ENCODE data around the gene SLC25A15.

SLC25A15 gene

DNA sequence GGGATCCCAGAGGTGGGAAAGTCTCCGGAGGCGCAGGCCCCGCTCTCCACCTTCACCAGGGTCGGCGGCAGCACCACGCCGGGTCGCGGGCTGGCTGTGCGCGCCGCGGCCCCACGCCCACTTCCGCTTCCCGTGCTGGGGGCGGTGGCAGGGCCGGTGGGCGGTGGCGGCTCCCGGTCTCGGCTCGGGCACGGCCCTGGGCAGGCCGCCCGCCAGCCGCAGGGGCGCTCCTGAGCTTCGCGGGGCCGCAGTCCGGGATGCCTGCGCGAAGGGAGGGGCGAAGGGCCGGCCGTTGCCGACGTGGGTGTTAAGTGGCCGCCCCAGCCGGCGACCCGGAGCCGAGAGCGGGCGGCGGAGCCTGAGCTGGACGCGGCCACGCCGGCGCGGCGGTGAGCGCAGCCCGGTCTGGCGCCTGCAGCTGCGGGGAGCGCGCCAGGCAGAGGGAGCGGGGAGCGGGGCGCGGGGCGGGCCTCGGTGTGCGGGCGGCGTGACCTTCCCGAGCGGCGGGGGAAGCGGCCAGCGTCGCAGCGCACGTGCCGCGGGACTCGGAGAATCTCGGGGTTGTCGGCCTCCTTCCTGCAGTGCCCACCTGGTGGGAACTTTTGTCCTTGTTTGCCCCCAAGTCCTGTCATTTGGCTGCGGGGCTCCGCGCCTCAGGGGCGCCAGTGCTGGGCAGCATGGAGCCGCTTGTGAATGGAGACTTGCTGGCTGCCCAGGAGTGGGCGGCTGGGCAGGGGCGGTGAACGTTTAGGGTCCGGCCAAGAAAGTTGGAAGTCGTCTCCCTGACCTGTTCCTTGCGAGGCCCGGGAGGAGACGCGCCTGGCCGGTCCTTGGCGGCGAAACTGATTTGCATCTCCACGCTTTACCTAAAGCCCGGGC is at the start of gene SLC25A15:
Gene SLC25A15 (plus strand): TSS at position 337 of the 879 bp plus-strand sequence. CDS start 3,616 bp downstream, outside the sequence.
- DNase-seq: peak; percentile 85

DNA sequence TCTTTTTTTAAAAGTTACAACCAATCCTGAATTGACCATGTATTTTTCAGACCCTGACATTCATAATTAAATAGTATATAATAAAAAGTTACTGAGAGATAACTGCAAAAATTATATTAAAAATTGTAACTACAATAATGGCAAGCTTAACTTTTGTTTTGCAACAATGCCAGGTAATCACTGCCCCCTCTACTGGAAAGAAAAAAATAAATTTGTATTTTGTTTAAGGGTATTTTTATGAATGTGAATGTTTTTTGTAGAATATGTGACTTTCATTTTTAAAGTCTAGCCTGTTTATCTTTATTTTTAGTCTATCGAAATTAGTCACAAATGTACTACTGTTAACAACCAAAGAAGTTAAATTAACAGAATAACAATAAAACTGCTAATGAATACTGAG is 40.1 kb upstream of the SLC25A15 start:
- no peak for DNase-seq

DNA sequence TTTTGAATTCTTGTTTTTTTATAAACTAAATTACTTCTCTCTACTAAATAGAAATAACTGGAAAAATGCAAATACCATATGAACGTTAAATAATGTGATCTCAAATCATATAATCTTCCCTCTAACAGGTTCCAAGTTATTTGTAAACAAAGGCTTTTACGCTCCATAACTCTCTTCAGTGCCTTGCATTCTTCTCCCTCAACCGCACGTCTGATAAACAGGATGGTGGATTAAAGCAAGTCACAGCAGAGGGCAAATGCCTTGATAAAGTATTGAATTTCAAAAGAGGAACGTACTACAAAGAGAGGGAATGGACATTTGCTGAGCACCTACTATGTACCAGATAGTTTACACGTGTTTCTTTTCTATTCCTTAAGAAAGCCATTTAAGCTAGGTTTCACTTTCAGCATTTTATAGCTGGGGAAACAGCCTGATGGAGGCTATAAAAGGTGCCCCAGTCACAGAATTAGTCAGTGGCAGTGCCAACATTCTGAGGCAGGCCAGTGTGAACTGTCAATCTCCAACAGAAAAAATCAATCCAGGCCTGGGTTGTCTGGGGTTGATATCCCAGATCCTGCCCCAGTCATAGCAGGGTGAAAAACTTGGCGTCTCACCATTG is 34.2 kb upstream of the SLC25A15 start:
- no peak for DNase-seq

DNA sequence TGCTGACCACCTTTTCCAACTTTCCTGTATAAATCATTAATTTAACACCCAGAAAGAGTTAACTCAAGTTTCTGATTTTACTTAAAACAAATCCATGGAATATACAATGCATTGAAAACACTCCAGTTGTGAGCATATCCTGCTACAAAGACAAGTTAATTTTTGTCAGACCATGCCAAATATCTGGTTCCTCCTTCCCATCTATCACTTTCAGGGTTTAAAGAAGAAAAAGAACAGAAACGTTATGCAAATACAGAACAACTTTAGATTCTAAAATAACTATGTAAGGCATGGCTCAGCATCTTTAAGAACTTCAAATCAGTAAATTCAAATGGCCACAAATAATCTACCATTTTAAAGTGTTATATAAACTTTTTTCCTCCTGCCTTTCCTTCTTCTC is 33.4 kb upstream of the SLC25A15 start:
- DNase-seq: no peak

DNA sequence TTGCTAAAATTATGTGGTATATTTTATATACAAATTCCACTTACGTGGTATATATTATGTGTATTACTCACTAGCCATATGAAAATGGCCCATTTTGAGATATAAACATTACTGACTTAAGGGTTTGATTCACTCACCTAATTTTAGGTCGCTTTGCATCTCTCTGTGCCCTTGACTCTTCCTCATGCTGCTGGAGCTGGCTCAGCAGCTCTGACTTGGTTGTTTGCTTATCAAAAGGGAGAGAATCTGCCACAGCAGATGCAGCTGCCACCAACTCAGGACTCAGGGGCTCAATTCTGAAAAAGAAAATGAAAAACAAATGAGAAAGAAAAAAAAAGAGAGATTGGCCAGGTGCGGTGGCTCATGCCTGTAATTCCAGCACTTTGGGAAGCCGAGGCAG is 30.6 kb upstream of the SLC25A15 start:
- DNase-seq: no peak

DNA sequence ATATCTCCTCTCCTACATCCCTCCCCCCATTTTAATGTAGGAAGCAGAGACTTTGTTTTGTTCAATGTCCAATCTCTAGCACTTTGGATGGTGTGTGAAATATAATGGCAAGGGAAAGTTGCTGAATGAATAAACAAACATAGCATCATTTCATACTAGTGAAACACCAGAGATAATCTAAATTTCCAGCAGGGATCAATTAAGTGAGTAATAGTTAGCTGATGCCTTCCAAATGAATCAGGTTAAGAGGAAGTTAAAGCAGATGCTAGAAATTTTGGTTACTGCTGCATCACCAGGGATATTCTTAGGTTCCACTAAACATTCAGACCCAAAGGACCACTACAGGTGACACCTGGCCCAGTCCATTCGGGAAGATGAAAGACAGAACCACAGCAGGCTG is 26.6 kb upstream of the SLC25A15 start:
- DNase-seq: no peak

DNA sequence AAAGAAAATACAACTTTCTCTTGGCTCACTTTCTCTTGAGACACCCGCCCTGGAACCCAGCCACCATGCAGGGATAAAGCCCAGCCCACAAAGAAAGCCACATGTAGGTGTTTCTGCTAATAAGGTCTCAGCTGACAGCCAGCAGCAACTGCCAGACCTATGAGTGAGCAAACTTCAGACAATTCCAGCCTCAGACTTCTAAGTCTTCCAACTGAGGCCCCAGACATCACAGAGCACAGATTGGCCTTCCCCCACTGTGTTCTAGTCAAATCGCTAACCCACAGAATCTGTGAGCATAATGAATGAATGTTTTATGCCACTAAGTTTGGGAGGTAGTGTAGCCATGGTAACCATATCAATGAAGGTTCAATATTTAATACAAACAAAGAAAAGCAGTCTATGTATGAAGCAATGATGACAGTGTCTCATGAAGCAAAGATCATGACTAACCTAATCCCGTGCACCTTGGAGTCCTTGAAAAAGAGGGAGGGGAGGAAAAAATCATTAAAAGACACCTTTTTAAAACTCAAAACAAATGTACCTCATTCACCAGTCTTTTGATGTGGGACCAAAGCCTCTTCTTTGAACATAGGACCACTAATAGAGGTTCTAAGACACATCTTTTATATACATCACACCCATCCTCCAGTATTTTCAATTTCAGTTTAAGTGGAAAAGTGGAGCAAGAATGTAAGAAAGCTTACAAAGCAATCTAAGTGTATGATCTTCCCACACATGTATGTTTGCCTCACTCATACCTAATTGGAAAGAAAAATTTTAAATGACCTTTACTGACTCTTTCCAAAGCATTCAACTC is 24.6 kb upstream of the SLC25A15 start:
- DNase-seq: no peak

DNA sequence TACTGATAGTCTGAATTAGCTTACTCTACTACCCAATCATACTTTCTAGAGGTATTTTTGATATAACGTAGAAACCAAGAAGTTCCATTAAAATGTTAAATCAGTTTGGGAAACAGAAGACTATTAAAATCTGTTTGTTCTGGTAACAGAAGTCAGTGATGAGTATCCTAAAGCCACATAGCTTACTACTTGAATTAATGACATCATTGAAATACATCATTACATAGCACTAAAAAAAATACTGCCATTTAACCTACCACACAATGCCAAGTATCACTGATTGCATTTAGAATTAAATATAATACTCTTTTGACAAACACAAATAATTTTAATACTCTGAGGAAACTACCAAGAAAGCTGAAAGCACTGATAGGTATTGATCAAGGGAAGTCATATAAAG is 23.8 kb upstream of the SLC25A15 start:
- no peak for DNase-seq

DNA sequence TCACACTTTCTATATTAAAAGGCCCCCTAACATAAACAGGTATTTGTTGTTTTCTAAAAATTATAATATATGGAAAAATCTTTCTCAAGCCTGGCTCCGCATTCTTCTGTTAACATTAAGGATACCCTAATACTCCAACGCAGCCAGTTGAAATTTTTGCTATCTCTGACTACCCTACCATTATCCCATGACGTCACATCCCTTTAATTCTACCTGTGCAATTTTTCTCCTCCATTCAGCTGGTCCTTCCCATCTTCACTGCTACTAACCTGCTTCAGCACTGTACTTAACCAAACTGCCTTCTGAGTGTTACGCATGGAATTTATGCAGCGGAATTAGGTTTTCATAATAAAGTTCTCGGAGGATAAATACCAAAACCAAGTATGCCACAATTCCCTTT is 19.4 kb upstream of the SLC25A15 start:
- no peak for DNase-seq

DNA sequence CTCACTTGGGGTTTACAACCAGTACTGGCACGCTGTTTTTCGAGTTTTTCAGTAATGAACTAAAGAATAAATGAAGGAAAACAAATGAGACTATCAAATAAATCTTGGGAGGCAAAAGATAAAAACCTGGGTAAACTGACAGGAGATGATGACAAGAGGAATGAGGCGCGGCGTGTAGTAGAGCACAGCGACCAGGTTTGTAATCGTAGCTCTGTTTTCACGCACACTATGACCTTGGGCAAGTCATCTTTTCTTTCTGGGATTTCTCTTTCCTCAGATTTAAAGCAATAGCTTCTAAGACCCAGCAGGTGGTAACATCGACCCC is 18.8 kb upstream of the SLC25A15 start:
- no peak for DNase-seq

DNA sequence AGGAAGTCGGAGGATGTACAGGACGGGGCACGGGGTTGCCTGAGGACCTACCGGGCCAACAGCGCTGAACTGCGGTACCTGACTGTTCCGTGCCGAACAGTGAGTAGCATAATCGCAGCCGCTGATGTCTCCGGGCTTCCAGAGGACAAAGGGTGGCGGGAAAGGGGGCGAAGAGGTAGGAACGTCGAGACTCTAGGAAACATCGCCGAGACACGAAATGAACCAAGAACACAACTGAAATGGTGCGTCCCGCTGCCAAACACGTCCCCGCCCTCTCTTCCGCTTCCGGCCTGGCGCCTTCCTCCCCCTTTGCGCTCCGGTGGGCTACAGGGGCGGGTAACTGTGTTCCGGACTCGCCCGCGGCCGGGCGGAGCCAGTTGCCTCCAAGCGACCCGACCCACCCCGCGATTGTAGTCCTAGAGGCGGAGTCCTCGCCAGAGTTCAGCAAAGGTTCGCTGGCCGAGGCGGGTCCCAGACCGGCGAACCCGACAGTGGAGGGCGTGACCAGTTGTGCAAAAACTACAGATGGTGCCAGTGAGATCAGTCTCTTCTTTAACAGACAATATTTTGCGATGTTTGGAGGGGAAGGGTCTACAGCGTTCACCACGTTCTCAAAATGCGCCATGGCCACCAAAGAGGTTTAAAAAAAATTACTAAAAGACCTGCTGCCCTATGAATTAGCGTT is 18.3 kb upstream of the SLC25A15 start, which contains the start of gene MRPS31:
Gene MRPS31 (minus strand): TSS at position 257 of the 685 bp plus-strand sequence. CDS start 54 bp downstream, at position 203.
- DNase-seq: peak; percentile 97

DNA sequence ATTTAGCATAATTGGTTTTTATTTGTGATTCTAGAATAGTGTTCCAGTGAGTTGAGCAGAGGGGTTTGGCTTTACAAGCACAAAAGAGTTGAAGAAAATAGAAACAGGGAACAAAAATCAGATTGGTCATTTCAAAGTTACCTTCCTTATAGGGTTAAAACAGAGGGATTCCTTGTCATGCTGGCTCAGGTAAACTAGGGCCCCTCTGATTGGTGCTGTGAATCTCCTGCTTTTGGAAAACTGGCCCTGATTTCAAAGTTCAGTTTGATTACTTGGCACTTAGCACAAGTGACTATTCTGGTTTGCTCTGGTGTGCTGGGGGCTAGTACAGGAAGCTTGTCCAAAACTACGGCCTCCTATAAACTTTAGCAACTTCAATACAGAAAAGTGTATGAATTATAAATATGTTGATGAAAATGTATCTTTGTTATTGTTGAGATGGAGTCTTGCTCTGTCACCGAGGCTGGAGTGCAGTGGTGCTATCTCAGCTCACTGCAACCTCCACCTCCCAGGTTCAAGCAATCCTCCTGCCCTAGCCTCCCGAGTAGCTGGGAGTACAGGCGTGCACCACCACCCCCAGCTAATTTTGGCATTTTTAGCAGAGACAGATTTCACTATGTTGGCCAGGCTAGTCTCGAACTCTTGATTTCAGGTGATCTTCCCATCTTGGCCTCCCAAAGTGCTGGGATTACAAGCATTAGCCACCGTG is 16.5 kb upstream of the SLC25A15 start:
- DNase-seq: no peak

DNA sequence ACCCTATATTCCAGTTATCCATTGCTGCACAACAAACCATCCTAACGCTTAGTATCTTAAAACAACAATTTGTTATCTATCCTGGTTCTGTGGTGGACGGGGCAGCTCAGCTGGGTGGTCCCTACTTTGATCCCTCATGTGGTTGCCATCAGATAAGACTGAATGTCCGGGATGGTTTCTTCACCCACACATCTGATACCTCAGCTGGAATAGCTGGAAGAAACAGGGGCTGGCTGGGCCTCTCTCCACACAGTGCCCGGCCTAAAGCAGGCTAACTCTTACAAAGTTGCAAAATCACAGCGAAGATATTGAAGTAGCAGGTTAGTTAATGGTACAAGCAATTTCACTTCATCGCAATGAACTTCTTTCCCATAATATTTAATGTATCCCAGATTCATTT is 14.7 kb upstream of the SLC25A15 start:
- no peak for DNase-seq

DNA sequence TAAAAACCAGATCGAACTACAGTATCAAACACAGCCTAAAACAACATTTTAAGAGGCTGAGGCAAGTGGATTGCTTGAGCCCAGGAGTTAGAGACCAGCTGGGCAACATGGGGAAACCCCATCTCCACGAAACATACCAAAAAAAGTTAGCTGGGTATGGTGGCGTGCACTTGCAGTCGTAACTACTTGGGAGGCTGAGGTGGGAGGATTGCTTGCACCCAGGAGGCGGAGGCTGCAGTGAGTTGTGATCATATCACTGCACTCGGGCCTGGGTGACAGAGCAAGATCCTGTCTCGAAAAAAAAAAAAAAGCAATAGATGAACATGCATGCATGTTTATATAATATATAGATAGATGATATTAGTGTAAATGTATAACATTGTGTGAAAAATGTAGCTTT is 13.2 kb upstream of the SLC25A15 start:
- DNase-seq: no peak

DNA sequence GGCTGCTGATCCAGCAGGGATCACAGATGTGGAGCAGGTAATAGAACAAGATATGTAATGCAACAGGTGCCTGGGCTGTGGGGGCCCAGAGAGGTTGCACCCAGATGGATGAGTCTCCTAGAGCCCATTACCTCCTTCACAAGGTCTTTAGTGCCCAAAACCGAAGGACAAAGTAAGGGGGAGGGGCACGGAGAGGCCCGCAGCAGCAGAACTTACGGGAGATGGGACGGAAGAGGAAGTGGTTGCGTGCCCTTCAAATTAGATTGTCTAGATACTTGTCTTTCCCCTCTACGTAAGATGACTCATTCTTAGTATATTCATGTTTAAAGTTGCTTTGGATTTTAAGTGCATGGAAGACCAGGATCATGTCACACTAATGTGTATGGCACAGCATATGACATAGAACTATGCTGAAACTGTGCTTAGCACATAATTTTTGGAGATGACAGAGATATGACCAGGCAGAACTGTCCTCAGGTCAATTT is 12.7 kb upstream of the SLC25A15 start:
- DNase-seq: peak; percentile 75

DNA sequence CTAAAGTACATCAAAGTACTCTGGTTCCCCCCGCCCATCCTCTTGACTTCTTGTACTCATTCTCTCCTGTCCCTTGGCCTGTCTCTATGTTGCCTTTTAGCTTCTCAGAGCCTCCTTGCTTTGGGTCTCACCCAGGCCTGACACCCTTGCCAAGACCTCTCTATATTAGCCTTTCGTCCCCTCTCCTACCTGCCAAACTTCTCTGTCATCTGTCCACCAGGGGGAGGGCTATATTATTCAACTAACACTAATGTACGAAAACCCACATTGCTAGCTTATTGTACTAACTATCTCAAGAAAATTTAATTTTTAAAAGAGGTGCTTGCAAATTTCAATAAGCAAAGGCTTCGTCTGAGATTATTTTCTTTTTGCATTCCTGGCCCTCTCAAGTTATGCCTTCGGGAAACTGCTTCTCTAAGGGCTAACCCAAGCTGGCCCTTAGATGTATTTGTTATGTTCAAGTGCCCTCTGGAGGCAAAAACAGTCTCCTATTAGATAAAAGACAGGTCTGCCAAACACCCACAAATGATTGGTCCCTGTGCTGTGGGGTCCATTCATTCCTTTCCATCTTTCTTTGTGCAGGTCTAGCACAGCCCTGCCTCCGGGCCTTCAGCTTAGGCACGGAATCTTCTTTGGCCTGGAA is 12.1 kb upstream of the SLC25A15 start:
- peak; percentile 52 for DNase-seq

DNA sequence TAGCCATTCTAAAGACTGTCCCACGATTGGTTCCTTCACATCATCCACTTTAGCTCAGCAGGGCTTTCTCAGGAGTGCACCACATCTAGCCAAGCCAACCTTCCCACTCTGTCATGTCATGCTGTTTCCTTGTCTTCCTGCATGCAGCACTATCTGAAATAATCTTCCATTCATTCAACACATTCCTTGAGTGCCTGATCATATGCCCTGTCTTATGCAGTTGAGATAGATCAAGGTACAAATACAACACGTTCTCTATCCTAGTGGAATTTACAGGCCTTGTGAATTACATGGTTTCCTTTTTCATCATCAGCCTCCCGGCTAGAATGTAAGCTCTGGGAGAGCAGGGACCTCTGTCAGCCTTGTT is 11.6 kb upstream of the SLC25A15 start:
- no peak for DNase-seq

DNA sequence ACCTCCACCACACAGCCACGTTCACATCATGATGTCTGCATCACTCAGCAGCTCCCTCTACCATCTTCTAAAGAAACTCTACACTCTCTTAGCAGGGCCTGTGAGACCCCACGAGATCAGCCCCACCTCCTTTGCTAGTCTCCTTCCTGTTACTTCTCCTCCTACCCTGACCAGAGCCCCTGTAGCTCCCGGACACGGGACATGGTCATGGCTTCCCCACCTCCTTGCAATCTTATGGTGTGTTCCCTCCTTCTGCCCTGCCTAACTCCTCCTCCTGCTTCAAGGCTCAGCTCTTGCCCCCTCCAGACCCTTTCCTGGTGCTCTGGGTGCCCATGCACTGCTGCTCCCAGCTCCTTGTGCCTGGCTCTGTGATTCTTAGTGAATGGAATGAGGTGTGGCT is 10.4 kb upstream of the SLC25A15 start:
- no peak for DNase-seq

DNA sequence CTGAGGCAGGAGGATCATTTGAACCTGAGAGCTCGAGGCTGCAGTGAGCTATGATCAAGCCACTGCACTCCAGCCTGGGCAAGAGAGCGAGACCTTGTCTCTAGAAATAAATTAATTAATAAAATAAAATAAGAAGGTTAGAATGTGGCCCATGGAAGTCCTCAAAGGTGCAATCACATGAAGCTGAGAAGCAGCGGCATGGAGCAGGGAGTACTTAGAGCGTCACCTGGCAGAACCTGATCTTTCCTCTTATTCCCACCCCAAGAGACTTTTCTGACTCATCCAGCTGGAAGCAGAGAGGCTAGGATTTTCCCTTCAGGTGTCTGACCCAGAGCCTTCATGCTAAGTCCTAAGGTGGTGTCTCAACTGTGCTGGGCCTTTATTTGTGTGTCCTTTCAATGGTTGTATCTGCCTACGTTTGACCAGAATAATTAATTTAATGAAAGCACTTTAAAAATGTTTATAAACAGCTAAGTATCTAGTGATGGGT is 9.6 kb upstream of the SLC25A15 start:
- DNase-seq: no peak

DNA sequence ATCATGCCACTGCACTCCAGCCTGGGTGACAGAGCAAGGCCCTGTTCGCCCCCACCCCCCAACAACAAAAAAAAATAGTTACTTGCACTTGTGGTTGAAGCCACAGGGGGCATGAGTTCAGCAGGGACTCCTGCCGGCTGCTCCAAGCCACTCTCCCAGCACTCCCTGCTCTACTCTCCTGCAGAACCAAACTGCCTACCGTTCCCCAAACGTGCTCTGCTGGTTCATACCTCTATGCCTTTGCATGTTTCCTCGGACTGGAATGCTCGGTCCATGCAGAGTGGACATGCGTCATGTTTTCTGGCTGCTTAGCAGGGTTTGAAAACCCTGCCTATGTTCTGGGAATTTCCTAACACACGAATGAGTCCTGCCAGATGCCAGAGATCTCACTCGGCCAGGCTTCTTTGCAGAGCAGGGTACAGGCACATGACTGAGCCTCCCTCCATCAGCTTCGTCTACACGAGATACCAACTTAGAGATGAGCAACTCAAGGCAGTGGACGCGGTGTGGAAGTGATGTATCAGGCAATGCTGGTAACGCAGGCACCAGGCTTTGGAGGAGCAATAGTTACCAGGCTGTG is 8.5 kb upstream of the SLC25A15 start:
- DNase-seq: no peak

DNA sequence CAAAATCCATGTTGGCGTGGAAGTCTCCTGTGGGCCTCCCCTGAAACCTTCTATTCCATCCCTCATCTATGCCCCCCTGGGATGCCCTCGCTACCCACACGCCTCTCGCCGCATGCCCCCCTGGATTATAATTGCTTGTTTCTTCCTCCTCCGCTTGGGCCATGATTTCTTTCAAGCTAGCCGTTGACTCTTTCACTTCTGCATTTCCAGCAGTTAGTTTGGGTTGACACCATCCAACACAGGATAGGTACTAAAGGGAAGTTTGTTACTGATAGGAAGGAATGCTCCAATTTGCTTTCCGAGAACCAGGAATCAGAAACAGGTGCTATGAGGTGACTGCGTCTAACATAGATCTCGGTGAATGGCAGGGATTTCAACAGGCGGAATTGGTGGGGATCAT is 7.7 kb upstream of the SLC25A15 start:
- peak; percentile 56 for DNase-seq
